HG03575 (cell line): ENCODE data around the gene SEBOX.

Source experiments
- ATAC-seq: cut with Tn5 transposase; IDR thresholded peaks from one replicate; pipeline ENCODE4 v1.9.1; 2021; ENCODE audit not compliant: unreplicated experiment, insufficient number of reproducible peaks, low FRiP score; ENCODE audit errors: extremely low read depth

The SEBOX gene, protein sequence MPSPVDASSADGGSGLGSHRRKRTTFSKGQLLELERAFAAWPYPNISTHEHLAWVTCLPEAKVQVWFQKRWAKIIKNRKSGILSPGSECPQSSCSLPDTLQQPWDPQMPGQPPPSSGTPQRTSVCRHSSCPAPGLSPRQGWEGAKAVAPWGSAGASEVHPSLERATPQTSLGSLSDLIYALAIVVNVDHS

DNA sequence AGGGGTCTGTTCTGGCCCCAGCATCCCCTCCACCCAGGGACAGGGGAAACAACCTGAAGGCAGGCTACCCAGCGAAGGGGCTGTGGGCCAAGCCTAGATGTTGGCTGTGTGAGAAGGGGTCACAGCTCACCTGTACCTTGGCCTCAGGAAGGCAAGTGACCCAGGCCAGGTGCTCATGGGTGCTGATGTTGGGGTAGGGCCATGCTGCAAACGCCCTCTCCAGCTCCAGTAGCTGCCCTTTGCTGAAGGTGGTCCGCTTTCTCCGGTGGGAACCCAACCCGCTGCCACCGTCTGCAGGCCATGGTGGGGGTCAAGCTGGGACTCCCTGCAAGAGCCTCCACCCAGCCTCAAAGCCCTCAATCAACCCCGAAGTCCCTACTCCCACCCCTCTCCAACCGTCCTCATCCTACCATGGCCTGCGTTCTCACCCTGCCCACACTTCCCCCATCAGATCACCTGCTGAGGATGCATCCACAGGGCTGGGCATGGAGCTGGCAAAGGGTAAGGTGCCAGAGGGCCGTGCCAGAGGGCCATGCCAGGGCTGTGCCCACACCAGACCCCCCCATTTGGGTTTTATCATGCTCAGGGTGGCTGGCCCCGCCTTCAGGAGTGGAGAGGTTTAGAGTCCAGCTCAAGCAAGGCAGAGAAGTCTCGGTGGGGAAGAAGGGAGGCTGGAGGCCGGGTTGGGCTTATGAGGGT is at the start of gene SEBOX:
TSS of gene SEBOX (minus strand) at position 535 of the 699 bp plus-strand sequence. CDS start at position 487, 48 bp downstream.
- ATAC-seq, result no peak

DNA sequence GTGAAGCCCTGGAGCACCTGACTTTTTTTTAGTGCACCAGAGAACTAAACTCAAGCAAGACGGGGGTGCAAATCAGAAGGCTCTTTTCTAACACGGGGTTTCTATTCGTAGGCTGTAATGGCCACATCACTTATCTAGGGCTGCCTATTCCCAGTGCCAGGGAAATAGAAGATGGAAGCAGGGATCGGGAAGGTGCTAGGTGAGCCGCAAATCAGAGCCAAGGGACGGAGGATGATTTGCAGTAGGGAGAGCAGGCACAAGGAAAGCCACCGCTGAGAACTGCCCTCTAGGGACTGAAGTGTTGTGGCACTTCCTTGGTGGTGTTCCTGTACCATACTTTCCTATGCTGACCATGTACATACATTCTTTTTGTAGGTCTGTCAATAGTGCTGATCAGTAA is 48.8 kb upstream of the SEBOX start:
- ATAC-seq, result no peak

DNA sequence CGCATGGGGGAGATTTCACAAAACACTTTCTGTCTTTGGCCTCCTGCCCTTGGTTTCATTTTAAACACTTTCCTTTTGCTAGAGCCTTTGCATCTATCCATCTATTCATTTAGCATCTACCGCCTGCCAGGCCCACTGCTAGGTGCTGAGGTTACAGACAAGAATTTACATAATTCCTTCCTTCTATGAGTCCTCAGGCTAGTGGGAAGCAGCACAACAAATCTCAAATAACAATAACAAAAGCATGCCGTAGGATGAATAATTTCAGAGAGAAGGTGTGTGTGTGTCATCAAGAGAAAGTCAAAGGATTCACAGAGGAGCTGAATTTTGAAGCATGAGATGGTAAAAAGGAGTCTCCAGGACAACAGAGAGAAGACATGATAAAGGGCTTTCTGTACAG is 47.1 kb upstream of the SEBOX start:
- no peak for ATAC-seq

DNA sequence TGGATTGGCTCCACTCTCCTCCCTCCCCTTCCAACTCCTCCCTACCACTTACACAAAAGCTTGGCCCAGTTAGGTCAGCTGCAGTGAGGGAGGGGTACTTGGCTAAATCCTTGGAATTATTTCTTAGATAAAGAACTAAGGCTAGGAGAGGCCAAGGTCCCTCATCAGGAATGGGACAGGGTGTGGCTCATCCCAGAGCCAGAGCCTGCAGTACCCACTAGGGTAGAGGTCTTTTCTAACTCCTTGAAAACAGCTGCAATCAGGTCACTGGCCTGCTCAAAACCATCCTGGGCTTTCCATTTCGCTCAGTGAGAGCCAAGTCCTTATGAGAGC is 42.9 kb upstream of the SEBOX start:
- ATAC-seq, result no peak

DNA sequence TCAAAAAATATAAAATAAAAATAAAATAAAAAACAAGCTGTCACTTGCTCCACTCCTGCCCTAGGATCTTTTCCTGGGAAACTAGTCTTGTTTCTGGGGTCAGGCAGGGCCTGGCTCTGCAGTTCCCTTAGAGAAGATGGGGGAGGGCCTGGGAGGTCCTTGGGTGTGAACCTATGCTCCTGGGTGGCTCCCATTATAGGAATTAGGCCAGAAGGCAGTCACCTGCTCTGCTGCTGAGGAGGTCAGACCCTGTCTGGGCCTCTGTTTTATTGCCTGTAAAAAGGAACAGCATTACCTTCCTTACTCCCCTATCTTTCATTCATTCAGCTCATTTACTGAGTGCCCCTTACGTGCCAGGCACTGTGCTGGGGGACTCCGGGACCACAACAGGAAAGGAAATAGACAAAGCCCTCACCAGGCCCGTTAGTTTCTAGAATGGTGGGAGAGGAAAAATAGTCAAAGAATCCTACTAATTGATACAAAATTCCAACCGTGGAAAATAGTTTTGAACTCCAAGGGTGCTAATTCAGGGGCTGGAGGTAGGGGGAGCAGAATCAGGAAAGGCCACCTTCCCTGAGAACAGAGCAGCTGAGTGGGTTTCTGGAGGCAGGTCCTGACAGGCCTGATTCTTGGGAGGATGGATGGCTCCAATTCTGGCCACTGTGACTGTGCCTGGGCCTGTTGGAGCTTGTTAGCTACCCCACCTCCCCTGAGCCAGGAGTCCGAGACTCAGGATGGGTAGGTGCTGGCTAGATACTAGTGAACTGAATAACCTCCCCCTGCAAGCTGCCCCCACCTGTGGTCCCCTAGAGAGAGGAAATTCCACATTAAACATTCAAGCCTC is 42.4 kb upstream of the SEBOX start:
- no peak for ATAC-seq

DNA sequence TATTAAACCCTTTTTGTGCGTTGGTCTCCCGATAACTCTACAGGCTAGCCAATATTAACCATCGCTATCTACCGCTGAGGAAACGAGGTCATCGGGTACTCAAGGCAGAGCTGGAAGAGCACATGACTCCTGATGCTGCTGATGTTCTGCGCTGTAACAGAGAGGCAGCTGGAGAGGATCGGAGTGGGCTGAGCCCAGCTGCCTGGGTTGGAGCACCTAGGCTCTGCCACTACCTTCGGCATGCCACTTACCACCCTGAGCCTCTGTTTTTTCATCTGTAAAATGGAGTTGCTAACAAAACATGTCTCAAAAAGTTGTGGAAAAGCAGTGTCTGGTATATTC is 41.4 kb upstream of the SEBOX start:
- no peak for ATAC-seq

DNA sequence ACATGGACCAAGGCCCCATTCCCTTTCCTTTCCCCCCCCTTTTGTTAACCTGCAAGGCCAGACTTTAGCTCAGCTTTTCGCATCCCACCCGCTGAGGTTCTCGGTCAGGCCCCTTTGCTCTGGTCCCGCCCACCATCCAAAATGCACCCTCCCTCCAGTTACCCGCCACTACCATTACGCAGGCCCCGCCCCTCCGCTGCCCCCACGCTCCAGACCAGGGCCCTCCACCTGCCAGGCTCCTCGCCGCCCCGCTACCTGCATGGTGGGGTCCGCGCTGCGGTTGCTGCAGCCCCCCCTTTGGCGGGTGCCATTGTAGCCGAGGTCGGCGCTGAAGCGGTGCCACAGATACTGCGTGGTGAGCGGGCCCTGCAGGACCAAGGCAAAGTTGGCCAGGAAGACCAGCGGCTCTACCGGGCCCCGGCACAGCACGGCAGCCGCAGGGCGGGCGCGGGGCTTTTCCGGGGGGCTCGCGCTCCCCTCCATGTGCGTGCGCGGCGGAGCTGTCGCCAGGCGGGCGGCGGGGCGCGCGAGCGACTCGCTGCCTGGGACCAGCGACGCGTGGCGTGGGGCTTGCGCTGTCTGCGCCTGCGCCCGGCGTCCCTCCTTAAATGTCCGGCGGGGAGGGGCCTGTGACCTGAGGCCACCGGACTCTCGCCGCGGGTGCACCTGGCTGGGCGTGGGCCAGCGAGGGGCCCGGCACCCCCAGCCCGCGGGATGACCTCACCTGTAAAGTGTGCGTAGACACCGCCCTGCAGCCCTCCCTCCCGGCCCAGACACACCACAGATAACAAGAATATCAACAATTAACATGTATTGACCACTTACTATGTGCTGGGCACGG is 40.9 kb upstream of the SEBOX start, which contains the start of gene SLC46A1:
TSS of gene SLC46A1 (minus strand) at position 581 of the 841 bp plus-strand sequence. CDS start at position 483, 98 bp downstream.
- ATAC-seq, result no peak

DNA sequence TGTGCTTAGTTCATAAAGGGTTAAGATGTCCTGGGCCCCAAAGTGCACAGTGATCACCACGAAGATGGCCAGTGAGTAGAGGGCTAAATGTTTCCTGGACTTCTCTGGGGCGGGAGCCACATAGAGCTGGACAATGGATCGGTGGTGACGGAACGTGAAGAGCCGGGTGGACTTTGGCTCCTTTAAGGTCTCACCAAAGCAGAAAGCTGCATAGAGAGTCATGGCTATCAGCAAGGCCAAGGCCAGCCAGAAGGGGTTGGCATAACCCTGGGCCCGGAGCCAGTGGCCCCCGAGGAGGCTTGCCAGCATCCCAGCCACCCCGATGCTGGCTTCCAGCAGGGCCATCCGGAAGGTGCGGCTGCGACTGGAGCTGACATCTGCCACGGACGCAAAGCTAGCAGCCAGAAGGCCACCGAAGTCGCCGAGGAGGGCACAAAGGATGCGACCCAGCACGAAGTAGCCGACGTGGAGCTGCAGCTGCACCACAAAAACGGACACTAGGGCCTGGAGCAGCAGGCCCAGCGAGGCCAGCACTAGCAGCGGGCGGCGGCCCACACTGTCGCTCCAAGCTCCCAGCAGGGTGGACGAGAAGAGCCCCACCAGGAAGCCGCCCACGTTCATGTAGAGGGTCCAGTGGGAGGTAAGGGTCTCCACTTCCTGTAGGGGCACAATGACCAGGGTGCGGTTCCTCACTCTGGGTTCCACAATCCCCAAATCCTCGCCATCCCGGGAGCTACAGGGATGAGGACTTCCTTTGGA is 40.0 kb upstream of the SEBOX start:
- no peak for ATAC-seq

DNA sequence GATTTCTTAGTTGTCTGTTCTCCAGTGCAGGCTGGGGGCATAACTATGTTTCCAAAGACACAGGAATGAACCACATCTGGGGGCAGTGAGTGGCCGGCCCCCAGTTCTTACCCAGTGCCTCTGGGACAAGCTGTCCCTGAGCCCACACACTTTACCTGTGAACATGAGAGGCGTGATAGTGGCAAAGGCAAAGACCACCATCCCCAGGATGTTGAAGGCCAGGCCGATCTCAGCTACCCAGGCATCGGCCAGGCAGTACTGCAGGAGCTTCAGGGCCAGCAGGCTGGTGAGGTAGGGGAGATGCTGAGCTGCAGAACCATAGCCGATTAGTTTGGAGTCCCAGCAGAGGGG is 39.4 kb upstream of the SEBOX start:
- no peak for ATAC-seq

DNA sequence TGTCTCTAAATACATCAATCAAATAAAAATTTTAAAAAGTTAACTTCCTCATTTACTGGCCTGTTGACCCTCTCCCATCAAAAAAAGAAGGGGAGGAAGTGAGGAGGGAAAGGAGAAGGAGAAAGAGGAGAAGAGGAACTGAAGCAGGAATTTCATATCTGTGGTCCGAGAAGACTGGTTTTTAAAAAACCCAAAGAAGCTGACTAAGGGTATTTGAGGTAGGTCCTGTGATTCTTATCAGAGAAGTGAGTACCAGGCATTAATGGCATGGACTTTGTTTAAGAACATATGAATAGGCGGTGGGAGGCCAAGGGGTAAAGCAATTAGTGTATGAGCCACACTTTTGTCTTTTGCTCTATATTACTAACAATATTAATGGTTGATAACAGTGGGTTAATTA is 39.0 kb upstream of the SEBOX start:
- no peak for ATAC-seq

DNA sequence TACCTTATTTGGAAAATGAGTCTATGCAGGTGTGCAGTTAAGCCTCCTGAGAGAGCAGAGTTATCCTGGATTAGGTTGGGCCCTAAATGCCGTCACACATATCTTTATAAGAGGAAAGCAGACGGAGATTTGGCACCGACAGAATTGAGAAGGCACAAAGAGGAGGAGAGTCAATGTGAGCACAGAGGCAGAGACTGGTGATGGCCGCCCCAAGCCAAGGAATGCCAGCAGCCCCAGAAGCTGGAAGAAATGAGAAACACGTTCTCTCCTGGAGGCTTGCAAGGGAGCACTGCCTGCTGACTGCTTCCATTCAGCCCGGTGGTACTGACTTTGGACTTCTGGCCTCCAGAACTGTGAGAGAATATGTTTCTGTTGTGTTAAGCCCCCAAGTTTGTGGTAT is 37.8 kb upstream of the SEBOX start:
- no peak for ATAC-seq

DNA sequence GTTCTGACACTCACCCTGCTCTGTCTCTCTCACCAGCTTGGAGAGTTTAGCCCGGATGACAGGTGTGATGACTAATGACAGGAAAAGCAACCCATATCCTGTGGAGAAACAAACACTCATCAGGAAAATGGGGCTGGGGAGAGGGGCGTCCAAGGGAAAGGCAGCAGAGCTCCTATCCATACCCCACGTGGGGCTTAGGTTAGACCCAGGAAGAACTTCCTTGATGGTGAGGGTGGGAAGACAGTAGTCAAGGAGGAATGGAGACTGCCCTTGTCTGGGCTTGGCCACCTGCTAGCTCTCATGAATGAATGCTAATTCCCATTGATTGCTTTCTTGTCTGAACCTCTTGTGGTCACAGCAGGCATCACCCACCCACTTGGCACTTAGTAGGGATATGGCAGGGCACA is 37.2 kb upstream of the SEBOX start:
- ATAC-seq, result no peak

DNA sequence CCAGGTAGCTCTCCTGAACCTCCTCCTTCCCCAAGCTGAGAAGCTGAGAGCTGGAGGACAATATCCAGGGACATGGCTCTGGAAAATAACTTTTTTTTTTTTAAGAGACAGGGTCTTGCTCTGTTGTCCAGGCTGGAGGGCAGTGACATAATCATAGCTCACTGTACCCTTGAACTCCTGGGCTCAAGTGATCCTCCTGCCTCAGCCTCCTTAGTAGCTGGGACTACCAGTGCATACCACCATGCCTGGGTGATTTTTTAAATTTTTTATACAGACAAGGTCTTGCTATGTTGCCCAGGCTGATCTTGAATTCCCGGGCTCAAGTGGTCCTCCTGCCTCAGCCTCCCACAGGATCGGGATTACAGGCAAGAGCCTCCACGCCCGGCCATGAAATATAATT is 34.8 kb upstream of the SEBOX start:
- ATAC-seq, result no peak

DNA sequence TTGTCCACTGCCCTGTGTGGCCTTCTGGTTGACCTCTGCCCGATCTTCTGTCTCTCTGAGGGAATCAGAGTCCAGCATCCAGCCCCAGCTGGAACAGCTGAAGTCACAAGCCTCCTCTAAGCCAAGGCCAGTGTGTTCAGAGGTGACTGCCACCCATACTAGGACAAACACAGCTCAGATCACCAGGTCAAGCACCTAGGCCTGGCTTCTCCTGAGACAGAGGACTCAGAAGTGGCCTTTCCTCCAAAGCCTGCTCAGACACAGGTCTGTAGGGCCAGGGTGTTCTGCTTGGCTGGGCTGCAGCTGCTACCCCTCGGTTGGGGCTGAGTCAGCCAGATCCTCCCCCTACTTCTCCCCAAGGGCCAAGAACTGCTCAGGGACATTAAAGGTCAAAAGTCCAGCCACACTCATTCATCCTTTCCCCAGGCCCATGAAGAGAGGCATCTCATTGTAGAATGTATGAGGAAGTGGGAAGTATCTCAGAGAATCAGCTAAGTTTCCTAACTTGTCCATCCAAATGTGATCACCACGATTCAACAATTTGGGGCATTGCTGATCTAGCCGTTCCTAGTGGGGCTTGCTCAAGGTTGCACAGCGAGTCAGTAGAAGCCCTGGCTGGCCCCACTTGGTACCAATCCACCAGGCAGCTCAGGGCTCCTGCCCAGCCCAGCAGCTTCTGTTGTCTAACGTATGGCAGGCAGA is 33.4 kb upstream of the SEBOX start:
- no peak for ATAC-seq

DNA sequence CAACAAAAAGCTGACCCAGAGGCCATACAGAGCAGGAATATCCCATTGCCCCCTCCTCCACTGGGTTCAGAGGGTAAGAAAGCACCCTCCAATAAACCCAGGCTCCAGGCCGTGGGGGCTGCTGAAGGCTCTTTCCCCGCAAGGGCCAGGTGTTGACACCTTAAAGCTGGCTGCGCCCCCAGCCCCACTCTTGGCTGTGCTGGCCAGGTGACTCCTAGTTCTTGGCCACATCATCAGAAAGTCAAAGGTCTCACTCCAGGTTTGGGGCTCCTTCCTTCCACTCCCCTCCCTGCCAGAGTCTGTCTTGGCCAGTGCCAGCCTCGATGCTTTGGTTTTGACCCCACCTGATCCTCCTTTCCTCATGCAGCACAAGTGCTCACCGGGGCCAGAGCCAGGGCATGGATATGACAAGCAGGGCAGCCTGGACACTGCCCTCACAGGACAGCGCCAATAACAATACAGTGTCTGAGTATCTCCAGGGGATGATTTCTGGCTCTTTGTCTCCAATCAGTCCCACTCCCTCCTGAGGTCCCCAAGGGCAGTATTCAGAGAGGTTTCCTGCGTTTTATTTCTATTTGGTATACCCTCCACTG is 32.8 kb upstream of the SEBOX start:
- no peak for ATAC-seq

DNA sequence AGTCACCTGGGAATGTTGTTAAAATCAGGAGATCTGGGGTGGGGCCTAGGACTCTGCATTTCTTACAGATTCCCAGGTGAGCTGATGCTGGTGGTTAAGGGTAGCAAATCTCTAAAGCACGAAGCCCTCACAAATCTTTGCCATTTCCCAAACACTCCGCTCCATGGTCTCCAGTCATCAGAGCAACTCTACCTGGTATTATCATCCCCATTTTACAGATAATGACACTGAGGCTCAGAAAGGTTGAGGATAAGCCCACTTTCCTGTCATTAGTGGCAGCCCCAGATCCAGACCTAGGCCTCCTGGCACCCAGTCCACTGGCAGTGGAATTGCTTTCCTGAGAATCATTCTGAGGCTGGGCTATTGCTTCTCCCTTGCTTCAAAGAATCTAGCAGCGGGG is 32.3 kb upstream of the SEBOX start:
- no peak for ATAC-seq

DNA sequence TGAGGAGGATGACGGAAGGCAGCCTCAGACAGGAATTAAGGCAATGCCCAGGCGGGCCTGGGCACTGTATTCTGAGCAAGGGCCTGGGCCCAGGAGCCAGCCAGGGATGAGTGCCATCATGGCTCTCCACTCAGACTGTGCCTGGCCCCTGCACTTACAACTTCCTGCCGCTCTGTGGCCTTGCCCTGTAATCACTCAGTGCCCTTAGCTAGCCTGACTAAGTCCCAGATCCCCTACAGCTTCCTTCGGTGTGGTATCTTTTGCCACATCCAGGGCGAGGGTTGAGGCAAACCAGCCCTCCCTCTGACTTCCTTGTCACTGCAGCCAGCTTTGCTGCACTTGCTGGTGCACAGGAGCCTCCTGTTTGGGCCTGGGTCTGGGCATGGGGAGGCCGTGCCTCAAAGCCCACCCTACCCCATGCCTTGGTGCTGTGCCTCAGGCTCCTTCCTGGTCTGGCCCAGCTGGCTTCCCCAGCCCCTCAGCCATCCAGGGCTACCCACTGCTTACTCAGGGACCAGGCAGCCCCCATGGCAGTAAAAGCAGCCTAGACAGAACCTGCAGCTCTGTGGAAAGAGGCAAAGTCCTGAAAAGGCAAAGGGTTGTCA is 31.7 kb upstream of the SEBOX start:
- ATAC-seq, result no peak

DNA sequence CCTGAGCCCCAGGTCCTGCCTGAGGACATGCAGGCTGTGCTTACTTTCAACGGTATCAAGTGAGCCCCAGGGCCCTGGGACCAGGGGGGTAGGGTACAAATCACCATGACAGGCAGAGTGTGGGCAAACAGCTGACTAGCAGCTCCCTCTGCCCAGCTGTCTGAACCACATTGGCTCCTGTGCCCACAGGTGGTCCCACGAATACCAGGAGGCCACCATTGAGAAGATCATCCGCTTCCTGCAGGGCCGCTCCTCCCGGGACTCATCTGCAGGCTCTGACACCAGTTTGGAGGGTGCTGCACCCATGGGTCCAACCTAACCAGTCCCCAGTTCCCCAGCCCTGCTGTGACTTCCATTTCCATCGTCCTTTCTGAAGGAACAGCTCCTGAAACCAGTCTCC is 31.0 kb upstream of the SEBOX start:
- no peak for ATAC-seq
